ENCODE data around the gene SHC1. TPM values are rescaled to one million over a fixed set of nuclear protein-coding genes. Genes with fewer than 3 reads are reported as not detected.

Gene SHC1
- total RNA-seq, 4 donors from 2014 or later = 108 to 168 (median 123) TPM

DNA sequence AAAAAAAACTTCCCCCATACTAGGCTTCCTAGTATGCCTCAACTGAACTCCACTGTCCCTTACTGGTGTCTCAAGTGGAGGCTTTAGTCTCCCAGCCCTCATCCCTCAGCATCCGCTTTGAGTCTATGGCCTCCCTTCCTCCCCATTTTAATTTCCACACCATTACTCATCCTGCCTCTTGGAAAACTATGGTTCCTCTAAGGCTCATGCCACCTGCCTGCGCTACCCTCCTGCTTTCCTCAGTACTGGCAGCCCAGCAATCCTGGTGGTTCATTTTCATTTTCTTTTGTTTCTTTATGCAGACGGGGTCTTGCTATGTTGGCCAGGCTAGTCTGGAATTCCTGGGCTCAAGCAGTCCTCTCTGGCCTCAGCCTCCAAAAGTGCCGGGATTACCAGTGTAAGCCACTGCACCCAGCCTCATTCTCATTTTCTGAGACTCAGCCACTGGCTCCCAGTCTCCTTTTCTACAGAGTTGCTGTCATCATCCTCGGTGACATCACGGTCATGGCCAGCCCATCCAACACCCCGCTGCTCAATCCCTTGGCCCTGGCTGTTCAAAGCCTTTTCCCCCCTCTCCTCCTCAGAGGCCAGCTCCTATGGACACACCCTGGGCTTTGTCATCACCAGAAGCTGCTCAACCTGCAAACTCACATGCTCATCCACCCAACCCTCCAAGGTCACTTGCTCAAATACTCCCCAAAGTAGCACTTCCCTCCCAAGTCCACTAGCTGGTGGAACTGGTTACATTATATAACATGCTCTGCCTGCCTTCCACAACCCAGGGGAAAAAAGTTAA, 31.7 kb downstream of the SHC1 start:
- H3K9me3 ChIP-seq = no peaks in the 10 kb centered on the region
- 93% methylated on average over 7 of the region's 7 CpGs for WGBS, 2 donors
- intact Hi-C loops (cut with DNase I) = no loop called here
- TF ChIP-seq POLR2A (IDR thresholded peaks at IDR 0.05) = no peak
- TF ChIP-seq, protein P1, sequence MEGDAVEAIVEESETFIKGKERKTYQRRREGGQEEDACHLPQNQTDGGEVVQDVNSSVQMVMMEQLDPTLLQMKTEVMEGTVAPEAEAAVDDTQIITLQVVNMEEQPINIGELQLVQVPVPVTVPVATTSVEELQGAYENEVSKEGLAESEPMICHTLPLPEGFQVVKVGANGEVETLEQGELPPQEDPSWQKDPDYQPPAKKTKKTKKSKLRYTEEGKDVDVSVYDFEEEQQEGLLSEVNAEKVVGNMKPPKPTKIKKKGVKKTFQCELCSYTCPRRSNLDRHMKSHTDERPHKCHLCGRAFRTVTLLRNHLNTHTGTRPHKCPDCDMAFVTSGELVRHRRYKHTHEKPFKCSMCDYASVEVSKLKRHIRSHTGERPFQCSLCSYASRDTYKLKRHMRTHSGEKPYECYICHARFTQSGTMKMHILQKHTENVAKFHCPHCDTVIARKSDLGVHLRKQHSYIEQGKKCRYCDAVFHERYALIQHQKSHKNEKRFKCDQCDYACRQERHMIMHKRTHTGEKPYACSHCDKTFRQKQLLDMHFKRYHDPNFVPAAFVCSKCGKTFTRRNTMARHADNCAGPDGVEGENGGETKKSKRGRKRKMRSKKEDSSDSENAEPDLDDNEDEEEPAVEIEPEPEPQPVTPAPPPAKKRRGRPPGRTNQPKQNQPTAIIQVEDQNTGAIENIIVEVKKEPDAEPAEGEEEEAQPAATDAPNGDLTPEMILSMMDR (IDR thresholded peaks at IDR 0.05) = no peak
- peak overlapping the region; percentile 98 to 99 (median 99) for H3K27ac ChIP-seq
- H3K27me3 ChIP-seq = no peaks in the 10 kb centered on the region
- H3K4me1 ChIP-seq = peaks cover 29 to 57% of the 10 kb centered on the region in 2 donors
- DNase-seq = no peak
- no peak overlapping the region for H3K4me3 ChIP-seq (replicated peaks in 1 of 3)
- no peaks in the 10 kb centered on the region for H3K36me3 ChIP-seq

DNA sequence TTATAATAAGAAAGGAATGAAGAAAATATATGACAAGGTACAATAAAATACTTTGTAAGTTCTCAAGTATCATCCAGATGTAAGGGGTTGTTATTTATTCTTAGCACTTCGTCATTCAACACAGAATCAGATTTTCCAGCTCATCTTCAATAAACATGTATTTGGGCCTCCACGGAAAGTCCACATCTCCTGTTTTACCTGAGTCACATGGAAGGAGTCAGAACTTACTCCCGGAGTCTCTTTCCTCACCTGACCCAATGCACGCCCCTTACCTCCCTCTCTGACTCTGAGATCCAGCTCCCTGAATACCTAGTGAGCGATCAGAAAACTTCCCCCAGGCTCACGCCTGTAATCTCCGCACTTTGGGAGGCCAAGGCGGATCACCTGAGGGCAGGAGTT, 32.6 kb downstream of the SHC1 start:
- TF ChIP-seq POLR2A (IDR thresholded peaks at IDR 0.05) = no peak
- TF ChIP-seq, protein P1 (IDR thresholded peaks at IDR 0.05) = no peak
- no peaks in the 10 kb centered on the region for H3K36me3 ChIP-seq
- no peaks in the 10 kb centered on the region for H3K9me3 ChIP-seq
- DNase-seq = no peak
- peak overlapping the region; percentile 98 to 99 (median 99) for H3K27ac ChIP-seq
- no peaks in the 10 kb centered on the region for H3K27me3 ChIP-seq
- WGBS, 2 donors = 87 to 89% methylated on average over 8 of the region's 8 CpGs
- intact Hi-C loops (cut with DNase I) = no loop called here
- peaks cover 29 to 50% of the 10 kb centered on the region in 2 donors for H3K4me1 ChIP-seq
- no peak overlapping the region for H3K4me3 ChIP-seq (replicated peaks in 1 of 3)

DNA sequence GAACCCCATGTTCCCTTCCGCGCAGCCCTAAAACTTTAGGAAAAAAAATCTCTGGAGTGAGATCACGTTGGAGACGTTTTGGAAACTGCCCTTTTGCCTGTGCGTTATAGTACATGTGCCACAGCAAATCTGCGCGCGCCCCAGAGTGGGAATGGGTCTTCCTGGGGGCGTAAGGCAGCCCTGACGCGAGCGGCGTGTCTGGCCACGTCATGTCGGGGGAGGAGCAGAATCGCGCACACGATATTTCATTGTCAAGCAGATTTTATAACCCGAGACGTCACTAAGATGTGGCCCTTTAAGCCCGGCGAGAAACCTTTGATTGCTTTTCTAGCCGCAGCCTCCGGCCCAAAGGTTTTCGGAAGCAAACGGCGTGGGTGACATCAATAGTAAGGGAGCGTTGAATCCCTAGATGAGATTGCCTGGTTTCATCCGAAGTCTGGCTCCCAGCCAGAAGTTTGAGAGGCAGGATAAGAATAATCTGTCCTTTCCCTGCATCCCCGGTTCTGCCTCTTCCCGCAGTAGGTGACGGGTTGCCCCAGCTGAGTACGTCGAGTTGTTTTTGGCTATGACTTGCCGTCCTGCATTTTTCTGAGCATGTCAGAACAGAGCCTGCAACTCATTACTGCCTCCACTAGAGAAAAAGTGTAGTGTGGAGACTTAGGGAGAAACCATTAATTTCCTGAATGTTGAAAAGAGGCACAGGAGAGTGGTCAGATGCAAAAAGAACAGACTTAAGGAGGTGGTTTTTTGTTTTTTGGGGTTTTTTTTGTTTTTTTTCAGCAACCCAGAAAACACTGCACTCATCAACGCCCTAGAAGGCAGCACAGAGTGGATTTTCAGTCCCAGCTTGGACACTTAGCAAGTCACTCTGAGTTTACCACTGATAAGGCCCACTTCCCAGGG, 33.2 kb downstream of the SHC1 start:
- WGBS, 2 donors = 0 to 2% methylated on average over 24 to 35 of the region's 36 CpGs
- Histone ChIP-seq H3K4me3 (replicated peaks in 1 of 3) (peak overlapping the region in 2 of 3 donors; percentile 7 to 50), H3K27me3 (no peaks in the 10 kb centered on the region), H3K9me3 (no peaks in the 10 kb centered on the region), H3K4me1 (peaks cover 23 to 44% of the 10 kb centered on the region in 2 donors), H3K27ac (peak overlapping the region; percentile 98 to 99 (median 99)), H3K36me3 (no peaks in the 10 kb centered on the region)
- intact Hi-C loops (cut with DNase I) = no loop called here
- peak; percentile 91 to 93 for DNase-seq
- TF ChIP-seq, protein P1 (IDR thresholded peaks at IDR 0.05) = peak in 3 of 6 experiments; percentile 27 to 49 (median 28)
- TF ChIP-seq POLR2A (IDR thresholded peaks at IDR 0.05) = peak in 1 of 2 donors; percentile 63

DNA sequence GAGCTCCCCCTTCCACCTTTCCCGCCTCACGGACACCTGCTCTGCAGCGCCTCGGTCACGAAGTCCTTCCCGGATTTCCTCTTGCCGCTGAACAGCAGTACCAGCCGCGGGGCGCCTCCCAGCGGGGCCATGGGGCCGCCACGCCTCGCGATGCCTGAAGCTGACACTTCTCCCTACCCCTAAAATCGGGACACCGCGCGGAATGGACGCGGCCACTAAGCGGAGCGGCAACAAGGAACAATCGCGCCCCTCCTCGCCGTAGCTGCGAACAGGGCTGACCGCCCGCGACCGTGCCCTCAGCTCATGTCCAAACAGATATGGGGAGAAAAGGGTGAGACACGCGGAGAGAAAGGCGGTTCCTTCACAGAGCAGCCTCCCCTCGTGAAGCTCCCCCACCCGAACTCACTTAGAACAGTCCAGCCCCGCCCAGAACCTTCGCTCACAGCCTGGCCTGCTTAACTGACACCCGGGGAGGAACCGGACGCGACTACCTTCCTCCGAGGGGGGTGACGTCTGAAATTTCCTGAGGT, 33.9 kb downstream of the SHC1 start, which contains the start of gene PMVK:
Gene PMVK (minus strand): TSS at position 165 of the 530 bp plus-strand sequence. CDS start 34 bp downstream, at position 131.
- H3K4me1 ChIP-seq = peaks cover 16 to 37% of the 10 kb centered on the region in 2 donors

More for the DNA sequence above, 33.9 kb downstream of the SHC1 start, which contains the start of gene PMVK:
- intact Hi-C loops (cut with DNase I) = no loop called here
- Histone ChIP-seq H3K27me3 (no peaks in the 10 kb centered on the region), H3K36me3 (no peaks in the 10 kb centered on the region), H3K9me3 (no peaks in the 10 kb centered on the region), H3K4me3 (replicated peaks in 1 of 3) (peak within 1 kb of the TSS in 2 of 3 donors; percentile 33 to 50), H3K27ac (peak within 1 kb of the TSS; percentile 98 to 99 (median 99))
- TF ChIP-seq, protein P1 (IDR thresholded peaks at IDR 0.05) = peak in 4 of 6 experiments; percentile 25 to 42 (median 31)
- TF ChIP-seq POLR2A (IDR thresholded peaks at IDR 0.05) = peak in 1 of 2 donors; percentile 75
- peak; percentile 98 for DNase-seq
- WGBS, 2 donors = 0 to 1% methylated on average over 20 to 41 of the region's 45 CpGs

Data from thyroid gland (tissue), 4 donors.